Activated T-helper 17 cell treated with anti-CD3 and anti-CD28 coated beads, Interleukin-2, amount 50 U/mL, for 72 hours (primary cell): ENCODE data around the gene ASTN1. TPM values are rescaled to one million over a fixed set of nuclear protein-coding genes. Genes with fewer than 3 reads are reported as not detected.

ENCODE experiments used
- ATAC-seq: fragments of 150-1000 bp; cut with Tn5 transposase; replicated peaks from 2 replicates; pipeline ENCODE4 v1.10.0; 2021; ENCODE audit warnings: mild to moderate bottlenecking, moderate library complexity
- H3K27ac Mint-ChIP-seq: one replicate; pipeline ENCODE4 v1.8.0; 2022; ENCODE audit warnings: mixed read lengths
- H3K27me3 Mint-ChIP-seq: one replicate; pipeline ENCODE4 v1.8.0; 2022; ENCODE audit warnings: mixed read lengths
- H3K36me3 Mint-ChIP-seq: one replicate; pipeline ENCODE4 v1.8.0; 2022; ENCODE audit warnings: low read depth, mild to moderate bottlenecking, mixed read lengths
- H3K4me1 Mint-ChIP-seq: one replicate; pipeline ENCODE4 v1.8.0; 2022; ENCODE audit warnings: mixed read lengths
- H3K4me3 Mint-ChIP-seq: one replicate; pipeline ENCODE4 v1.8.0; 2022; ENCODE audit warnings: mild to moderate bottlenecking, mixed read lengths
- H3K9me3 Mint-ChIP-seq: one replicate; pipeline ENCODE4 v1.8.0; 2022; ENCODE audit warnings: mixed read lengths
- total RNA-seq, 2 donors: library from RNA; stranded (reverse); gene quantifications; one replicate each; pipeline ENCODE4 v1.2.3, GENCODE V29; 2022

ASTN1 gene
- total RNA-seq, 2 donors from 2014 or later = not detected

DNA sequence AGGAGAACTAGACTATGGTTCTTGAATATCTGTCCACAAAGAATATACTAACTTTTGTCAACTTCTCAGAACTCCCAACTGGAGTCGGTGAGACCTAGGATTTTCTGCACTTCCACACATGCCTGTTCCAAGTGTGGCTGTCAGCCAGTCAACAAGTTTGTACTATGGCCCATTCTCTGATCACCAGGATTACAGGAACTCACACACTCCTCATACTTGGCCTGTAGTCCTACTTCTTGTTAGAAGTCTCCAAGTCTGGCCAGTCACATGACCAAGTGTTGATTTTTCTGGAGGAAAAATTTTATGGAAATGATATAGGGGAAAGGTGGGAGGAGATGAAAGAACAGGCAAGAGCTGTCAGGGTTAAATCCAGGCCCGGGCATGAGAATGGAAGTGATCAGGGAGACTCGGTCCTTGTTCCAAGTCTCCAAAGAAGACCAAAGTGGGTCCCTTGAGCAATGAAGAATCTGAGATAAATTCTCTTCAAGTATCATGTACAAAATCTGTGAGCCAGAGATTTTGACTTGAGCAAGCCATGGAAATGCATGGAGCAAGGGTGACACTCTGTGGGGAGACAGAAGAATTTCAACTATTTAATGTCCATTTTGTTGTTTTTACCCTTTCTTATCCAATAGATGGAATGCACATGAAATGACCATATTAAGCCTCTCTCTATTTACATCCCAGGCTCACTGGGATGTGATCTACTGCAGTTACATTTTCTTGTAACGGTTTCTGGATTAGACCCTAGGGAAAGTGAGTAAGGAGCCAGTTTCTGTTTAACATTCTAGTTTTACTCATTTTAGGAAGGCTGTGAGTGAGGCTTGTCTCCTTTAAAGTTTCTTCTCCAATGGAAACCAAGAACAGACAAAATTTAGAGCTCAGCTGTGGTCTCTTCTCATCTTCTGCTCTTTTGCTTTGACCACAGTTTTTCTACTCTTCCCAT is 320.9 kb downstream of the ASTN1 start:
- no peak overlapping the region for H3K4me3 Mint-ChIP-seq
- H3K36me3 Mint-ChIP-seq = no peaks in the 10 kb centered on the region
- no peaks in the 10 kb centered on the region for H3K4me1 Mint-ChIP-seq
- peaks cover 5% of the 10 kb centered on the region for H3K9me3 Mint-ChIP-seq
- peaks cover 9% of the 10 kb centered on the region for H3K27me3 Mint-ChIP-seq
- H3K27ac Mint-ChIP-seq = no peak overlapping the region
- ATAC-seq = no peak

DNA sequence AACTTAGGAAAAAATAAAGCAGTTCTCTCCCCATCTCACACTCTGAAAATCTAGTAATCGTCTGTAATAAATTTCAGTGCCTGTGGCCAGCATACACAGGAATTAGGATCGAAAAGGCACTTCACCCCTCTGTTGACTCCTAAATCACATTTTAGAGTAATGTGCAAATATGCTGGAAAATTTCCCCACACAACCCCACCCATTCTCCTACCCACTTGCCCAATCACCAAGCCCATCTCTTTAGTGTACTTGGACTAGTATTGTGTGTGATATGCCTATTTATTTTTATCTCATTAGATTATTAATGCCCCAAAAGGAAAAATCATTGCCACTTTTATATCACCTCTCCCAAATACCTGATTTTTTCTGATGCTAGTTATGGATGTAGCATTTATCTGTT is 323.3 kb downstream of the ASTN1 start:
- Mint-ChIP-seq H3K27ac (no peak overlapping the region), H3K4me1 (no peaks in the 10 kb centered on the region), H3K4me3 (no peak overlapping the region), H3K36me3 (no peaks in the 10 kb centered on the region), H3K27me3 (peaks cover 9% of the 10 kb centered on the region), H3K9me3 (peaks cover 5% of the 10 kb centered on the region)
- no peak for ATAC-seq

GRCh38 chr1:176839216-176839615 is 325.3 kb downstream of the ASTN1 start:
- H3K4me1 Mint-ChIP-seq = no peaks in the 10 kb centered on the region
- no peak overlapping the region for H3K4me3 Mint-ChIP-seq
- peaks cover 4% of the 10 kb centered on the region for H3K27me3 Mint-ChIP-seq
- ATAC-seq = no peak
- H3K9me3 Mint-ChIP-seq = no peaks in the 10 kb centered on the region
- H3K36me3 Mint-ChIP-seq = no peaks in the 10 kb centered on the region
- no peak overlapping the region for H3K27ac Mint-ChIP-seq

- no peak for ATAC-seq
- H3K27ac Mint-ChIP-seq = no peak overlapping the region
- H3K36me3 Mint-ChIP-seq = no peaks in the 10 kb centered on the region
- no peak overlapping the region for H3K4me3 Mint-ChIP-seq
- no peaks in the 10 kb centered on the region for H3K4me1 Mint-ChIP-seq
- no peaks in the 10 kb centered on the region for H3K9me3 Mint-ChIP-seq
- H3K27me3 Mint-ChIP-seq = peaks cover 4% of the 10 kb centered on the region
These were observed 326.1 kb downstream of the ASTN1 start for GRCh38 chr1:176838276-176838995.

DNA sequence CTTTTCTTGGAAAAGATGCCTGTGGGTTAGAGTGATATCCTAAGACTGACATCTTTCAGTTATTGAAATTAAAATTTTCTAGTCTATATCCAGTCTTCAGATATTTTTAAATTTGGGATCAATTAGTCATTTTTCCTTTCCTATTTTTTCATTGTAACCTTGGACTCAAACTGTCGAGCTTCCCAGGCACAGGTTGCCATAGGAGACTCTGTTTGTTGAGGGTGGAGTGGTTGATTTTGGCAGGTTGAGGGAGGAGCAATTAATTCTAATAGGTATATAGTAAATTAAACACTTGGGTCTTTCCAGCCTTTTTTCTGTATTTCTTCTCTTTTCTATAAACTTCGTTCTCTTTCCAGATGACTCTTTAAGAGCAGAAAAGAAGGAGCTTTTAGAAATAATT is 326.8 kb downstream of the ASTN1 start:
- ATAC-seq = no peak
- no peaks in the 10 kb centered on the region for H3K4me1 Mint-ChIP-seq
- H3K36me3 Mint-ChIP-seq = no peaks in the 10 kb centered on the region
- H3K9me3 Mint-ChIP-seq = no peaks in the 10 kb centered on the region
- H3K27me3 Mint-ChIP-seq = peaks cover 4% of the 10 kb centered on the region
- H3K27ac Mint-ChIP-seq = no peak overlapping the region
- H3K4me3 Mint-ChIP-seq = no peak overlapping the region

GRCh38 chr1:176831150-176831549 is 333.4 kb downstream of the ASTN1 start:
- no peak overlapping the region for H3K4me3 Mint-ChIP-seq
- H3K4me1 Mint-ChIP-seq = no peaks in the 10 kb centered on the region
- peaks cover 2% of the 10 kb centered on the region for H3K9me3 Mint-ChIP-seq
- no peak for ATAC-seq
- H3K27me3 Mint-ChIP-seq = no peaks in the 10 kb centered on the region
- no peaks in the 10 kb centered on the region for H3K36me3 Mint-ChIP-seq
- H3K27ac Mint-ChIP-seq = no peak overlapping the region

GRCh38 chr1:176829261-176829660 is 335.3 kb downstream of the ASTN1 start:
- Mint-ChIP-seq H3K27ac (no peak overlapping the region), H3K27me3 (peaks cover 4% of the 10 kb centered on the region), H3K4me1 (no peaks in the 10 kb centered on the region), H3K9me3 (peaks cover 6% of the 10 kb centered on the region), H3K4me3 (no peak overlapping the region), H3K36me3 (no peaks in the 10 kb centered on the region)
- no peak for ATAC-seq

DNA sequence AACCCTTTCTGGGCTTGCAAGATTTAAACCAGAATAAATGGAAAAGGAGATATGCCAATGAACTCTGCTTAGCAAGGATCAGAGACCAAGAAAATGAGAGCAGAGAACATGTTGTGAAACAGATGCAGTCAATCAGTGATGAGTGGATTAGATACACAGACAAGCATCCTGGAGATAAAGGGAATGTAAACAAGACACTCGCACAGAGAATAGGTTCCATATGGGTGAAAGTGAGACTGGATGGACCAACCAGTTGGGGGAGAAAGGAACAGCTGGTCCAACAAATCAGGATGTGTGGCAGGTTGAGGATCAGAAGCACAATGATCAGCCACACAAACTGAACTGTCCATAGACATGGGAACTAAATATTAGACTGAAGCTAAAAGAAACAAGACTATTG is 338.2 kb downstream of the ASTN1 start:
- H3K4me3 Mint-ChIP-seq = no peak overlapping the region
- H3K36me3 Mint-ChIP-seq = no peaks in the 10 kb centered on the region
- no peak for ATAC-seq
- H3K27ac Mint-ChIP-seq = no peak overlapping the region
- H3K27me3 Mint-ChIP-seq = peaks cover 4% of the 10 kb centered on the region
- no peaks in the 10 kb centered on the region for H3K4me1 Mint-ChIP-seq
- H3K9me3 Mint-ChIP-seq = peaks cover 10% of the 10 kb centered on the region

DNA sequence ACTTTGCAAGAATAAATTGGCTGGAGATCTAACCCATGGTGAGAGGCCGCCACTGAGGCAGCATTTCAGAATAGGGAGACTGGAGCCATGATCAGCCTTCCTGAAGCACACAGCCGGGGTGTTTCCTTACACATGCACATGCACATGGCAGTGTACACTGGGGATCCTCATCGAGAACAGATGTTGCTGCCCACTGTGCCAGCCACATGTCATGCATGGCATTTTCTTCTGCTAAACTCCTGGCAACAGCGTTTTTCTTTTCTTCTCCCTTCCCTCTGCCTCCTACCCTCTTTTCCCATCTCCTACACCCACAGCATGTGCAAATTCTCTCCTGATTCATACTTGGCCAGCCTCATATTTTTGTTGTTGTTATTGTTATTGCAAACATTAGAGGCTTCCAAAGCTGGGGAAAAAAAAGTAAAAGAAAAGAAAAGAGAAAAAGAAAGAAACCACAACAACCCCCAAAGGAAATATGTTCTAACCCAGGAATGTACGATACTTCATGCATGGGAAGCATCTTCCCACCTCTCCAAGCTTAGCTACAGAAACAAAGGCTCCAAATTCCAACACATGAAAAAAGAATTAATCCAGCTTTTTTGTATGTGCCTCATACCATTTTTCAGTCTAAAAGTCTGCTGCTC is 344.0 kb downstream of the ASTN1 start:
- Mint-ChIP-seq H3K27me3 (peaks cover 6% of the 10 kb centered on the region), H3K36me3 (no peaks in the 10 kb centered on the region), H3K9me3 (peaks cover 3% of the 10 kb centered on the region), H3K4me1 (no peaks in the 10 kb centered on the region), H3K27ac (no peak overlapping the region), H3K4me3 (no peak overlapping the region)
- ATAC-seq = no peak

- no peaks in the 10 kb centered on the region for H3K36me3 Mint-ChIP-seq
- no peaks in the 10 kb centered on the region for H3K4me1 Mint-ChIP-seq
- no peak overlapping the region for H3K4me3 Mint-ChIP-seq
- H3K9me3 Mint-ChIP-seq = peaks cover 6% of the 10 kb centered on the region
- ATAC-seq = no peak
- no peak overlapping the region for H3K27ac Mint-ChIP-seq
- H3K27me3 Mint-ChIP-seq = peaks cover 7% of the 10 kb centered on the region
These were observed 348.3 kb downstream of the ASTN1 start for GRCh38 chr1:176816232-176816631.

GRCh38 chr1:176815621-176816020 is 348.9 kb downstream of the ASTN1 start:
- Mint-ChIP-seq H3K36me3 (no peaks in the 10 kb centered on the region), H3K27ac (no peak overlapping the region), H3K4me3 (no peak overlapping the region), H3K27me3 (peaks cover 5% of the 10 kb centered on the region), H3K9me3 (peaks cover 6% of the 10 kb centered on the region), H3K4me1 (no peaks in the 10 kb centered on the region)
- ATAC-seq = no peak

GRCh38 chr1:176811511-176812288 is 352.8 kb downstream of the ASTN1 start:
- Mint-ChIP-seq H3K4me1 (no peaks in the 10 kb centered on the region), H3K27me3 (peaks cover 3% of the 10 kb centered on the region), H3K4me3 (no peak overlapping the region), H3K9me3 (peaks cover 6% of the 10 kb centered on the region), H3K27ac (no peak overlapping the region), H3K36me3 (no peaks in the 10 kb centered on the region)
- no peak for ATAC-seq

- Mint-ChIP-seq H3K27ac (no peak overlapping the region), H3K9me3 (peaks cover under 1% of the 10 kb centered on the region)
- no peak for ATAC-seq
These were observed 355.2 kb downstream of the ASTN1 start for GRCh38 chr1:176809292-176809691.

More at GRCh38 chr1:176809292-176809691, 355.2 kb downstream of the ASTN1 start:
- Mint-ChIP-seq H3K4me1 (no peaks in the 10 kb centered on the region), H3K36me3 (no peaks in the 10 kb centered on the region), H3K4me3 (no peak overlapping the region), H3K27me3 (no peaks in the 10 kb centered on the region)
